ENCODE results near the gene RAD51D.

DNA sequence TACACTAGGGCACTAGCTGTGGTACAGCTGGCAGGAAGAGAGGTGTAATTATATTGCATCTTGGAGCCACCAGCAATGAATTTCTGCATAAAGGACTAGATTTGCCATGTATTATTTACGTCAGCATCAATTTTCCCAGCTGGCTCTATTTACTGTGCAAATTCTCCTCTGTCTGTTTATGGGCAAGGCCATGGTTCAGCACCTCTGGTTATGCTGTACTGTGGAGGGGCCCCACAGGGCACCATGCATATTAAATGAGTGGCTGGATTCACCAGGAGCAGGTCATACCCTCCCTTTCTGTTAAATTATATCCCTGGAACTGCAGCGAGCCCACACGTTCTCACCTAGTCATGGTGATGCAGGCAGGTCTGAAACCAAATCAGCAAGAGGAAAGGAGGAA is 19.8 kb downstream of the RAD51D start:
- TF ChIP-seq, protein P1, sequence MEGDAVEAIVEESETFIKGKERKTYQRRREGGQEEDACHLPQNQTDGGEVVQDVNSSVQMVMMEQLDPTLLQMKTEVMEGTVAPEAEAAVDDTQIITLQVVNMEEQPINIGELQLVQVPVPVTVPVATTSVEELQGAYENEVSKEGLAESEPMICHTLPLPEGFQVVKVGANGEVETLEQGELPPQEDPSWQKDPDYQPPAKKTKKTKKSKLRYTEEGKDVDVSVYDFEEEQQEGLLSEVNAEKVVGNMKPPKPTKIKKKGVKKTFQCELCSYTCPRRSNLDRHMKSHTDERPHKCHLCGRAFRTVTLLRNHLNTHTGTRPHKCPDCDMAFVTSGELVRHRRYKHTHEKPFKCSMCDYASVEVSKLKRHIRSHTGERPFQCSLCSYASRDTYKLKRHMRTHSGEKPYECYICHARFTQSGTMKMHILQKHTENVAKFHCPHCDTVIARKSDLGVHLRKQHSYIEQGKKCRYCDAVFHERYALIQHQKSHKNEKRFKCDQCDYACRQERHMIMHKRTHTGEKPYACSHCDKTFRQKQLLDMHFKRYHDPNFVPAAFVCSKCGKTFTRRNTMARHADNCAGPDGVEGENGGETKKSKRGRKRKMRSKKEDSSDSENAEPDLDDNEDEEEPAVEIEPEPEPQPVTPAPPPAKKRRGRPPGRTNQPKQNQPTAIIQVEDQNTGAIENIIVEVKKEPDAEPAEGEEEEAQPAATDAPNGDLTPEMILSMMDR (IDR thresholded peaks at IDR 0.05): no peak
- no peak for TF ChIP-seq POLR2A (IDR thresholded peaks at IDR 0.05)
